Measurements from ENCODE around the gene ADAMTSL3. TPM values are rescaled to one million over a fixed set of nuclear protein-coding genes. Genes with fewer than 3 reads are reported as not detected.
"Not testable (repeated sequence)": the region's sequence is repeated elsewhere in the genome, so short reads cannot be mapped to it uniquely, and the experiment has no call there.

ADAMTSL3 gene
- total RNA-seq, 1 donor from 2014 or later: 6.0 TPM

DNA sequence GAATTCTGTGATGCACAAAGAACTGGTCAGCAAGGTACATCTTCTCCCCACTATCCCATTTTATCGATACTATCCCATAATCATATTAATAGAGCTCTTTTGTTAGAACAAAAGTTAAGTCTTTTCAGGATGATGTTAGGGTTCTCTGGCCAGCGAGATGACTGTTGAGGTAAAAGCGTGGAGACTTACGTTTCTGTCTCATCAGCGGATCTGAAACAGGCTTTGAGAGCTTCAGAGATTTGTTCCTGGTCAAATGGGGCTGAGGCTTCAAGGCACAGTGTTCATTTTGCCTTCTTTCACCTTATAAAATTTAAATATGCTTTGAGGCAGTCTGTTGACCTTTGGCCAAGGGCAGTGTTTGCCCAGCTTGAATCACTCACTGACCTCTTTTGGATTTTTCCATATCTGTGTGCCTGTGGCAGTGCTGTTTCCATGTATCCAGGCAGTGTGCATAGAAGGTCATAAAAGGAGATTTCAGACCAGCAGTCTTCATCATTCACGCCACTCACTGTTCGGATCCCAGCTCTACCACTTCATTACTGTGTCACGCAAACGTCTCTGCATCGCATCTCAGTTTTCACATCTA is 3.1 kb downstream of the ADAMTSL3 start:
- DNase-seq: no peak

- no peak for DNase-seq
Measured at GRCh38 chr15:83657549-83657948, 3.6 kb downstream of the ADAMTSL3 start.

- no peak for DNase-seq
Measured at GRCh38 chr15:83658430-83659416, 4.8 kb downstream of the ADAMTSL3 start.

- DNase-seq: no peak
Measured at GRCh38 chr15:83659417-83659812, 5.5 kb downstream of the ADAMTSL3 start.

DNA sequence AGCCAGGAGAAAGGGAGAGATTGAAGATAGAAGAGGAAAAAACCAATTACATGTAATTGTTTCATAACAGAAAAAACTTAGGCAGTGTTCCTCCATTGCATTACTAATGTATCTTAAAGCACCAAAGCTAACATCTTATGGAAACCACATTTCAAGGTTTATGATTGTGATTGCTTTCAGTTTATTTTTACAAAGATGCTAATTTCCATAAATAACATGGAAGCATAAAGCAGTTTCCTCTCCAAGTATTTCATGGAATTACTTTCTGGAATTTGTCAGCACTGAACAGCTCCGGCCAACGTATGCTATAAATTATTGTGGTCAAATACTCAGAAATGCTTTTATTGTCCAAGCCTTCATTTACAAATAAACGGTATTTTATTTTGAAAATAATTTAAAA is 11.6 kb downstream of the ADAMTSL3 start:
- DNase-seq: no peak

- no peak for DNase-seq
Measured at GRCh38 chr15:83670672-83671229, 16.8 kb downstream of the ADAMTSL3 start.

DNA sequence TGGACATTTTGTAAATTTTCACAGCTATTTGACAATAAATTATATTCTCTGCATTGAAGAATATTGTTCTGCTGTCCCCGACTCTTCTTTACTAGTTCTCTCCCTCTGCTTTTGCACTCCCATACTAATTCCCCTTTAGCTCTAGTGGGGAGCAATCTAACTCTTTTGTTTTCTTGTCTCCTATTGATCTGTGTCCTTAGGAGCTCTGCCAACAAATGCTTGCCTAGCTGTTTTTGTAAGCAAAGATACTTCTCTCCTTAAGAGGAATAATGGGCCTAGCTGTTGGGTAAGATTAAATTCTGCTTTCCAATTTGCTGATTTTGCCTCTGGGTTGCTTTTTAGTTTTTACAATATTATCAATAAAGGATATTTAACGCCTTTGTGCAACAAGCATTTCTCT is 17.7 kb downstream of the ADAMTSL3 start:
- no peak for DNase-seq

DNA sequence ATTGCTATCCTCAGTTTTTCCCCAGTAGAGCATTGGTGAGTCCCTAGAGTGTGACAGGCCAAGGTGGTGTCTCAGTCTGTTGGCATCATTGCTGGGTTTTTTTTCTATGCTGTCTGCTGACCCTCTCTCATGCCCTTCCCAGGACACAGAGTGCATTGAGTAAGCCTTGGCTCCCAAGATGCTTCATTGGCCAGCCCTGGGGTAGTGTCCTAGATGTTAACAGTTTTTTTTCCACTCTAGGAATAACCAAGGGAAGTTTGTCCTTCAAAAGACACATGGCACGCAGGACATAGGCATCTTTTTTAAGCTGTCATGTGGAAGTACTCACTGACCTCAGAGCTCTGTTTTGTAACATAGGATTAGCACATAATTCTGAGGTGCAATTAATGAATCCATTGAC is 19.5 kb downstream of the ADAMTSL3 start:
- DNase-seq: no peak

GRCh38 chr15:83682476-83683088 is 28.7 kb downstream of the ADAMTSL3 start:
- DNase-seq: no peak

- DNase-seq: no peak
Measured at GRCh38 chr15:83685916-83686332, 32.0 kb downstream of the ADAMTSL3 start.

GRCh38 chr15:83688201-83688600 is 34.3 kb downstream of the ADAMTSL3 start:
- DNase-seq: no peak

GRCh38 chr15:83690676-83691075 is 36.8 kb downstream of the ADAMTSL3 start:
- DNase-seq: no peak

- DNase-seq: no peak
Measured at GRCh38 chr15:83692746-83693581, 39.0 kb downstream of the ADAMTSL3 start.

- no peak for DNase-seq
Measured at GRCh38 chr15:83694015-83694414, 40.1 kb downstream of the ADAMTSL3 start.

- no peak for DNase-seq
Measured at GRCh38 chr15:83694536-83694935, 40.6 kb downstream of the ADAMTSL3 start.

- no peak for DNase-seq
Measured at GRCh38 chr15:83695246-83695645, 41.3 kb downstream of the ADAMTSL3 start.

DNA sequence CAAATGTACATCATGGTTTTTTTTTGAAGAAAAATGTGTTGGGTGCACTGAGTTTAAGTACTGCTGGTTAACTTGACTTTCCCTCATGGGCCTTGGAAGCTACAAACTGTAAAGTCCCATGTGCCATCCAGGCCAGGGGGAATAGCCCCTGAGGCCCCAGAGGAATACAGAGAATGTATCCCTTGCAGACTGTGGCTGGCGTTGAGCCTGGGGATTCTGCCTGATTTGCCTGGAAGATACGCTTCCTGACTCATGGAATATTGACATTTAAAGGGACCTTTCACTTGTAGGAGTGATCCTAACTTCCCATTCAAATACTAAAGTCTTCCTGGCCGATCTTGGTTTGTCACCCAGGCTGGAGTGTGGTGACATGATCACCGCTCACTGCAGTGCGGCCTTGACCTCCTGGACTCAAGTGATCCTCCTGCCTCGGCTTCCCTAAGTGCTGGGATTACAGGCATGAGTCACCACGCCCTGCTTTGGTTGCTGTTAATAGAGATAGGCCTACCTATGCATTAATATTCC is 42.0 kb downstream of the ADAMTSL3 start:
- DNase-seq: no peak

DNA sequence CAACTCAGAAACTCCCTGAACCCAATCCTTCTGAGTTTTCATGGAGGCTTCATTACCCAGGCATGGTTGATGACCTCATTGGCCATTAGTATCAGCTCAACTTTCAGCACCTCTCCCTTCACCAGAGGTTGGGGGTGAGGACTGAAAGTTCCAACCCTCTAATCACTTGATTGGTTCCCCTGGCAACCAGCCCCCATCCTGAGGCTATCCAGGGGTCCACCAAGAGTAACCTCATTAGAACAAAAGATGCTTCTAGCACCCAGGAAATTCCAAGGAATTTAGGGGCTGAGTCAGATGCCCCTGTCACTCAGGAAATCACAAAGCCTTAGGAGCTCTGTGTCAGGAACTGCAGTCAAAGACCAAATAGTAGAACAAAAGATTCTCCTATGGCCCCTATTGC is 43.8 kb downstream of the ADAMTSL3 start:
- no peak for DNase-seq

- no peak for DNase-seq
Measured at GRCh38 chr15:83698294-83698693, 44.4 kb downstream of the ADAMTSL3 start.

DNA sequence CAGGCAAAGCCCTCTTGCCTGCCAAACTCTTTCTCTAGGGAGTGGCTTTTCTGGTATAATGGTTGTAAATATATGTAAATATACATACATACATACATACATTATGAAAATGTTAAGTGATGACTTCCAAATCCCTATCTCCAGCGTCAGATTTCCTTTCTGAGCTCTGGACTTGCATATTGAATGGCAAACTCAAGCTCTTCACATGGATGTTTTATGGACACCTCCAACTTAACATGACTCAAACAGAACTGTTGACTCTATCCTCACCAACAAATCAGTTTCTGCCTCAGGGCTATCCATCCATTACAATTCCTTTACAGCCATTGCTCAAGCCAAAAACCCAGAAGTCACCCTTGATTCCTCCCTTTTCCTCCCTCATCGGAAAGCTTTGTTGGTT is 45.1 kb downstream of the ADAMTSL3 start:
- no peak for DNase-seq

GRCh38 chr15:83700082-83700481 is 46.2 kb downstream of the ADAMTSL3 start:
- DNase-seq: no peak

- DNase-seq: not testable (repeated sequence)
Measured at GRCh38 chr15:83702314-83702713, 48.4 kb downstream of the ADAMTSL3 start.

Measured in dermis blood vessel endothelial cell (primary cell).